Measurements from ENCODE around the gene ARHGAP6. TPM values are rescaled to one million over a fixed set of nuclear protein-coding genes. Genes with fewer than 3 reads are reported as not detected.

Gene ARHGAP6
- total RNA-seq, 1 experiment from 2014 or later = 0.10 TPM

- no peak overlapping the region for H2AFZ ChIP-seq (ENCODE audit: low read depth, low read length, poor library complexity, severe bottlenecking)
- ATAC-seq = no peak
- H3K36me3 ChIP-seq (ENCODE audit: control insufficient read depth in 1 of 2, insufficient read depth in 2 of 2, low read length in 2 of 2) = no peaks in the 10 kb centered on the region
- H3K4me2 ChIP-seq (ENCODE audit: low read length) = no peak overlapping the region
- H4K20me1 ChIP-seq (ENCODE audit: insufficient read depth) = no peaks in the 10 kb centered on the region
- no peak overlapping the region for H3K4me3 ChIP-seq (replicated peaks in 1 of 2; ENCODE audit: low read depth in 1 of 2, low read length in 2 of 2)
- DNase-seq (ENCODE audit: low read depth, low spot score) = no peak
- H3K9me2 ChIP-seq (ENCODE audit: insufficient read depth) = no peaks in the 10 kb centered on the region
- no TSS peak for BruUV-seq (replicated peaks)
- H3K27ac ChIP-seq (ENCODE audit: low read depth, low read length) = no peak overlapping the region
- no peaks in the 10 kb centered on the region for H3K9me3 ChIP-seq (ENCODE audit: control insufficient read depth in 1 of 2, insufficient read depth in 1 of 2, low read depth in 1 of 2, low read length in 2 of 2)
- no peaks in the 10 kb centered on the region for H3K79me2 ChIP-seq (ENCODE audit: insufficient read depth, low read length)
- ChIA-PET POLR2A (no interaction called here), CTCF (no interaction called here), RAD21 (ENCODE audit: low non-redundant PET in 1 of 2, low total read pairs in 2 of 2, uncharacterized antibody in 2 of 2, unreplicated experiment in 2 of 2) (no interaction called here)
- no peak for TF ChIP-seq JUND (IDR thresholded peaks at IDR 0.05)
- TF ChIP-seq ATF3 (IDR thresholded peaks at IDR 0.05) = no peak
- TF ChIP-seq REST (IDR thresholded peaks at IDR 0.05; ENCODE audit: low read depth) = no peak
- TF ChIP-seq SRF (IDR thresholded peaks at IDR 0.05; ENCODE audit: low read depth) = no peak
- no peak for TF ChIP-seq EZH2phosphoT487 (IDR thresholded peaks at IDR 0.05; ENCODE audit: borderline replicate concordance)
- no peak for TF ChIP-seq TCF7L2 (IDR thresholded peaks at IDR 0.05; ENCODE audit: borderline replicate concordance, extremely low read depth, insufficient read depth, insufficient read length)
- no peak for TF ChIP-seq CTCF (IDR thresholded peaks at IDR 0.05 in 2 of 3, conservative IDR thresholded peaks at IDR 0.05 in 1 of 3; ENCODE audit: borderline replicate concordance in 1 of 3, insufficient read depth in 1 of 3, low read depth in 2 of 3, low read length in 2 of 3)
- TF ChIP-seq YY1 (IDR thresholded peaks at IDR 0.05; ENCODE audit: extremely low read depth, insufficient replicate concordance, low read depth, low read length) = no peak
- no peak for TF ChIP-seq FOSL1 (IDR thresholded peaks at IDR 0.05; ENCODE audit: low read depth)
- no peak for TF ChIP-seq SIN3A (IDR thresholded peaks at IDR 0.05; ENCODE audit: low read depth)
- no peak for TF ChIP-seq CEBPB (IDR thresholded peaks at IDR 0.05; ENCODE audit: low read depth)
- no peak for TF ChIP-seq EGR1 (IDR thresholded peaks at IDR 0.05; ENCODE audit: low read depth)
- TF ChIP-seq MAX (IDR thresholded peaks at IDR 0.05) = no peak
- no peak for TF ChIP-seq SP1 (IDR thresholded peaks at IDR 0.05; ENCODE audit: low read depth)
- no peaks in the 10 kb centered on the region for H3K4me1 ChIP-seq (ENCODE audit: control insufficient read depth in 1 of 2, insufficient read depth in 2 of 2, low read length in 2 of 2)
- intact Hi-C loops (cut with micrococcal nuclease) = no loop called here
- H3K9ac ChIP-seq (ENCODE audit: low read length) = no peak overlapping the region
- no peaks in the 10 kb centered on the region for H3K27me3 ChIP-seq (ENCODE audit: insufficient read depth, low read length)
Observed at GRCh38 chrX:11376163-11376562, 289.6 kb downstream of the ARHGAP6 start.

Measured in HCT116 (cell line).